Measurements from ENCODE around the gene CBARP.

Gene CBARP

GRCh38 chr19:1249298-1249989 lies 11.6 kb upstream of the CBARP start (continued):
- TF ChIP-seq ZNF184 (tag by site-specific recombination; IDR thresholded peaks at IDR 0.05) (no peak), KLF8 (tag by site-specific recombination; IDR thresholded peaks at IDR 0.05) (peak; percentile 16), ZNF354C (tag by site-specific recombination; IDR thresholded peaks at IDR 0.05; ENCODE audit: borderline replicate concordance, low read depth) (no peak), ZNF335 (tag by site-specific recombination; conservative IDR thresholded peaks at IDR 0.05) (no peak), IKZF3 (tag by site-specific recombination; IDR thresholded peaks at IDR 0.05) (peak; percentile 95), ZBTB21 (tag by site-specific recombination; IDR thresholded peaks at IDR 0.05) (no peak), ZBTB8A (tag by site-specific recombination; IDR thresholded peaks at IDR 0.05) (peak; percentile 82), SP3 (tag by site-specific recombination; IDR thresholded peaks at IDR 0.05) (peak; percentile 8), BCL11B (tag by site-specific recombination; IDR thresholded peaks at IDR 0.05; ENCODE audit: low read depth) (0 out of 2 replicates have a peak, but pooled peaks have one; percentile 32), ZBTB44 (tag by site-specific recombination; IDR thresholded peaks at IDR 0.05) (0 out of 2 replicates have a peak, but pooled peaks have one; percentile 10), KLF16 (tag by site-specific recombination; IDR thresholded peaks at IDR 0.05) (peak; percentile 16; the same call in 1 of the 2 replicates), ZNF366 (tag by site-specific recombination; conservative IDR thresholded peaks at IDR 0.05) (no peak), ZNF658 (tag by site-specific recombination; IDR thresholded peaks at IDR 0.05) (no peak), ZNF747 (tag by site-specific recombination; IDR thresholded peaks at IDR 0.05) (no peak), ZNF473 (tag by site-specific recombination; IDR thresholded peaks at IDR 0.05) (no peak), ZNF114 (tag by site-specific recombination; IDR thresholded peaks at IDR 0.05) (no peak), ZNF623 (tag by site-specific recombination; IDR thresholded peaks at IDR 0.05) (no peak), ZNF544 (tag by site-specific recombination; IDR thresholded peaks at IDR 0.05) (no peak), ZNF394 (tag by site-specific recombination; IDR thresholded peaks at IDR 0.05; ENCODE audit: borderline replicate concordance) (no peak), SCRT2 (tag by site-specific recombination; IDR thresholded peaks at IDR 0.05) (no peak), ZNF768 (tag by site-specific recombination; IDR thresholded peaks at IDR 0.05) (no peak), ZNF76 (tag by site-specific recombination; IDR thresholded peaks at IDR 0.05; ENCODE audit: borderline replicate concordance, low read depth) (no peak), ZNF654 (tag by site-specific recombination; IDR thresholded peaks at IDR 0.05; ENCODE audit: low read depth) (no peak), ZNF423 (tag by site-specific recombination; IDR thresholded peaks at IDR 0.05) (peak; percentile 91), ZNF48 (tag by site-specific recombination; IDR thresholded peaks at IDR 0.05) (no peak), HIC1 (tag by site-specific recombination; IDR thresholded peaks at IDR 0.05) (peak; percentile 47; the same call in 1 of the 2 replicates), ZBTB48 (tag by site-specific recombination; IDR thresholded peaks at IDR 0.05) (no peak), ZNF518A (tag by site-specific recombination; conservative IDR thresholded peaks at IDR 0.05; ENCODE audit: low read depth) (no peak), ZBTB11 (tag by site-specific recombination; conservative IDR thresholded peaks at IDR 0.05; ENCODE audit: low read depth) (no peak)

Measured in HEK293 (cell line).